ACHN (cell line): ENCODE data around the gene TEX26.

Experiments used
- DNase-seq: peaks from one replicate; pipeline ENCODE4 v3.0.0-alpha.2; 2015
- in situ Hi-C: cut with HindIII; loops from 2 replicates; pipeline ENCODE4 v1.10.0; 2017; ENCODE audit warnings: low sequenced_read_pairs, low pct_ligation_motif_present, low pct_unique_long_range_greater_than_20kb

The TEX26 gene

DNA sequence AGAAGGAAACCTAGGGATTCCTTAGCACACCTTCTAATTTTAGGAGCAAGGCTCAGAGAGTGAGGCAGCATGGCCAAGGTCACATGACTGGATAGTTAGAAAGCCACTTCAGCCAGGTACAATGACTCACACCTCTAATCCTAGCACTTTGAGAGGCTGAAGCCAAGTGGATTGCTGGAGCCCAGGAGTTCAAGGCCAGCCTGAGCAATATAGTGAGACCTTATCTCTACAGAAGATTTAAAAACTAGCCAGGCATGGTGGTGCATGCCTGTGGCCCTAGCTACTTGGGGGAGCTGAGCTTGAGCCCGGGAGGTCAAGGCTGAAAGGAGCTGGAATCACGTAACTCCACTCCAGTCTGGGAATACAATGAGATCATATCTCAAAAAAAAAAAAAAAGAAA is 69.2 kb downstream of the TEX26 start:
- no peak for DNase-seq
- in situ Hi-C loops = no loop called here

GRCh38 chr13:31005066-31005465 is 72.6 kb downstream of the TEX26 start:
- DNase-seq = no peak
- in situ Hi-C loops = no loop called here

GRCh38 chr13:31007417-31007816 is 75.0 kb downstream of the TEX26 start:
- in situ Hi-C loops = no loop called here
- no peak for DNase-seq

DNA sequence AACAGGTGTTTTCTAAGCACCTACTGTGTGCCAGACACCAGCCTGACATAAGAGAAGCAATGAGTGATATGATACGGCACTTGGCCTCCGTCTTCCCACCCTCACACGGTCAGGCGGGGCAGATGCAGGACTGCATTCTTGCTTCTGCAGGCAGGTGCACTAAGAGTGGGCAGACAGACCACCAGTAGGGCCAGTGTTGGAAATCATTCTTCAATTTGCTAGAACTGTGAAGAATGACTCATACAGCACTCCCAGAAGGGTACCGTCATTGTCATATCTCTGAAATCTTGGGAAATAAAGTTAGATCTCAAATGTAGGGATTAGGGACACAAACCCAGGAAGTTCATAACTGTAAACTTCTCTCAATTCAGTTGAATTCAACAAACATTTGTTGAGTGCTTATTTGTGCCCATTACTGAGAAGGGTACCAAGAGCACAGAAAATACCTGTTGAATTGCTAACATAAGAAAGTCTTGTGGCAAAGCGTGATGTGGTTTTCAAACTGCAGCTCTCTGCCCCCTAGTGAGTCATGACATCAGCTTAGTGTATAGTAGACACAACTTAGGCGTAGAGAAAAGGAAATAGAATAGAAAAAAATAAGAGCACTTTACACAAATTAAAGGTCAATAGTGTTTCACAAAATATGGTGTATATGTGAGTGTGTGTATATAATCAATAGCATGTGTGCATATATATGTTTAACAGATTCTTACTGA is 76.1 kb downstream of the TEX26 start:
- in situ Hi-C loops = no loop called here
- DNase-seq = no peak

DNA sequence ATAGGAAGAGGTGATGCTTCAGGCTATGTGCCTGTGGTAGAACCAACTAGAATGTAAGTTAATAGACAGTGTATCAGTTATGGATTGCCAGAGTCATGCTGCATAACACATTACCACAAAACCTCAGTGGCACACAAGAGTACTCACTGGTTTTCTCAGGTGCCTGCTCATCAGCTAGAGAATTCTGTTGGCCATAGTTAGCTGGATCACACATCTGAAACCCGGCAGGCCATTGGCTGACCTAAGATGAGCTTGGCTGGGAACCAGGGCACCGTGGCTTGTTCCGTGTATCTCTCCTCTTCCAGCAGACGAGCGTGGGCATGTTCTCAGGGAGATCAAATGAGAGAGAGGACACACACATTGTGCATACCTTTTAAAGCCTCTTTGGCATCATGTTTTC is 76.7 kb downstream of the TEX26 start:
- in situ Hi-C loops = no loop called here
- no peak for DNase-seq

- in situ Hi-C loops = no loop called here
- DNase-seq = no peak
These were observed 77.8 kb downstream of the TEX26 start for GRCh38 chr13:31010296-31010695.

GRCh38 chr13:31011193-31011860 is 78.9 kb downstream of the TEX26 start:
- in situ Hi-C loops = no loop called here
- DNase-seq = no peak

- DNase-seq = no peak
- in situ Hi-C loops = no loop called here
These were observed 79.6 kb downstream of the TEX26 start for GRCh38 chr13:31011901-31012654.

- in situ Hi-C loops = no loop called here
- DNase-seq = peak; percentile 45
These were observed 80.2 kb downstream of the TEX26 start for GRCh38 chr13:31012655-31013024.

DNA sequence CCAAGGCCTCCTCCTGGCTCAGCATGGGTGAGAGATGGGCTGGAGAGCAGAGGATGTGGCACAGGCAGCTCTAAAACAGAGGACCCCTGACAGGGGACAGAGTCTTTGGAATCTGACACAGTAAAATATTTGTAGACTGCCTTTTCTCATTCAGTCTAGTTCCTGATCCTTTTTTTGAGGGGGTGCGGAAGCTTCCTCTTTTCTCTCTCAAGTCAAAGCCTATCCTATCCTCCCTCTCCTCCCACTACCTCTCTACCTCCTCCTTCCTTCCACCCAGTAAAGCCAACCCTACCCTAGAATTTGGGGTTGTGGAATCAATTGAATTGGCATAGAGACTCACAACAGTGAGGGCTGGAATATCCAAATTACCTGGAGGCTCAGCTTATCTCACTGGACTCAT is 82.0 kb downstream of the TEX26 start:
- in situ Hi-C loops = no loop called here
- no peak for DNase-seq

DNA sequence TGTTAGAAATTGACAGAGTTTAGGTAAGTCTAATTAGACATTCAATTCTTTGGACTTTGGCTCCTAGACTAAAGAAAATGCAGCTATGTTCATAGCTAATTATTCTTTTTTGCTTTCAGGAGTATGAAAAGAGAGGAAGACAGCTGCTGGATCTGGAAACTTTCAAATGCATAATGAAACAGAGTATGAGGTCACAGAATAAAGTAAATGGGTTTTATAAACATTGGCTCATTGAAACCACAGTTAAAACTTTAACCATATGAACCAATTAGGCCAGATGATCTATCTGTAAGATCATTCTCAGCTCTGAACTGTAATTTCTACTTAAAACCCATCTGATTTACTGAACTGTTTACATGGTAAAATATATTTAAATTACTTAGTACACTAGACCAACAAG is 82.7 kb downstream of the TEX26 start:
- in situ Hi-C loops = no loop called here
- no peak for DNase-seq

- no peak for DNase-seq
These were observed 84.2 kb downstream of the TEX26 start for GRCh38 chr13:31016342-31017325.

GRCh38 chr13:31018511-31018910 is 86.1 kb downstream of the TEX26 start:
- in situ Hi-C loops = no loop called here
- no peak for DNase-seq

More at GRCh38 chr13:31016342-31017325, 84.2 kb downstream of the TEX26 start:
- in situ Hi-C loops = no loop called here

DNA sequence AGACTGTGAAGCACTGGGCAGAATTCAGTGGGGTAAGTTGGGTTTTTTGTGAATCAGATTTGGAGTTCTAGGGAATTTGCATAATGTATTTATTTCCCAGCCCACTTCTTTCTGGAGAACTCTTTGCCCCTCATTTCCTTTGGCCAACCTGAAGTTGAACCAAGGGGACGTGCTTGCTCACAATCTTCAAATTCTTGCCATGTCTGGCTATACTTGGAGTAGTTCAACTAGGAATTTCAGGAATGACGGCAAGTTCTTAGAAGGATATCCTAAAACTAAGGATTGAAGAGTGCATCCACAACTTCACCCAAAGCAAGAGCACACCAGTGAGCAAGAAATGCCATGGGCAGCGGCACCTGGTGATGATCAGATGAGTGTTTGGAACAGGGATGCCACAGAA is 88.5 kb downstream of the TEX26 start:
- no peak for DNase-seq
- in situ Hi-C loops = no loop called here

DNA sequence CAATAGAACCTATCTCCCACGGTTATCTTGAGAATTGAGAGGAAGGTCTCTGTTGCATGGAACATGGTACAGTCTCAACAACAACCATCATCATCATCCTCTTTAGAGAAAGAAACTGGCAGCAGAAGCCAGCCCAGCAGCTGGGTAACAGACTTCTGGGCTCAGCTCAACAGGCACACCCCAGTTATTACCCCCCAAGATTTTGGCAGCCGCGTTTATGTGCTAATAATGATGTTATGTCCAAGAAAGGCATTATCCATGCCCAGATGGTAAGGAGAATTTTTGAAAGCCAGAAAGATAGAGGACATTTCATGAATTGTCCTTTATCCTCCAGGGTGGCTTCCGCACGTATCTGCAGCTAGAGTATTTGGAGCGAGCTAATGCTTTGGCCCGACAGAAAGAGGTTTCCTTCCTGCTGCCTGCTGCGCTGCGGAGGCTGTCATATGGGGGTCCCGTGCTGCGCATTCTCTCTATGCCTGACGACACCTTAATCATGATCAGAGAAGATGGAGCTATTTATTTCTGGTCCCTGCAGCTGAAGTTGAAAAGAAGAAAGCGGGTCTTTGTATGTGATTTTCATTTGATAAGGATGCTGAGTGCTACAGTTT is 89.9 kb downstream of the TEX26 start:
- in situ Hi-C loops = no loop called here
- DNase-seq = no peak

DNA sequence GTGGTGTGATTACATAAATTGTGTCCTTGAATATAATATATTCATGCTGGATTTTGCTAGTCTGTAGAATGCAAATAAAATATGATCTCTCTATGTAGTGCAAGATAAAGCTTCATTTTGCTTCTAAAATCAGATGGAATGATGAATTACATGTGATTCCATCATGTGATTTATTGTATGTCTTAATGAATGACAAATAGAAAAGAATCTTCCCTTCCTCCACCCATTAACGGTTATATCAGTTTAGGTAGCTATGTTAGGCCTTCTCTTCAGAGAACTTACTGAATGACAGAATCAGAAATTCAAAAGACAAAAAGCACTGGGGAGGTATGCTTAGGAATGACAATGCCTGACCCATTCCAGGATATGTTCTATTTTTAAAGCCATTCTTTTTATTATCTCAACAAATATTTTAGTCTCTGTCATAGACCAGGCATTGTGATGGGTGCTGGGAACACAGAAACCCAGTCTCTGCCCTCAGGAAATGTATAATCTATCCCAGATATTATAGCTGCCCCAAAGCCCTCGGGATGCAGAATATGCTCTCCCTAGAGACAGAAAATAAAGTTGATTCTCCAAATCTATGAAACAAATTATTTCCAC is 90.6 kb downstream of the TEX26 start:
- in situ Hi-C loops = no loop called here
- DNase-seq = no peak
